ENCODE data around the gene G6PD. TPM values are rescaled to one million over a fixed set of nuclear protein-coding genes. Genes with fewer than 3 reads are reported as not detected.
A peak's percentile ranks its signal among the peaks of the same experiment; 100 is the strongest.

The G6PD gene
- total and polyA plus RNA-seq, 10 of the 15 experiments (the other 5 are each of a cell fraction or from before 2014, with no cell fraction given): 1.6 to 62.5 (median 28.4) TPM

- ATAC-seq: no peak
- no peaks in the 10 kb centered on the region for H4K20me1 ChIP-seq (ENCODE audit: control insufficient read depth, insufficient read depth)
- BruUV-seq (replicated peaks): no TSS peak
- ChIA-PET POLR2A (no interaction called here), CTCF (interaction anchor here (0.7 kb wide), 1 partner anchor 535 kb away, joined by 3 read pairs; no protein-coding TSS in a partner anchor), RAD21 (ENCODE audit: unreplicated experiment) (no interaction called here), SMC1A (ENCODE audit: uncharacterized antibody, unreplicated experiment) (no interaction called here)
- H3K36me3 ChIP-seq (ENCODE audit: control insufficient read depth in 2 of 2, insufficient read depth in 2 of 2, low read length in 1 of 2): peaks cover 0 to 2% of the 10 kb centered on the region in 2 experiments; a peak in 2 of 4 replicates
- H3K79me2 ChIP-seq (ENCODE audit: control insufficient read depth, insufficient read depth, low read length): peaks cover 30% of the 10 kb centered on the region
- no peak overlapping the region for H3K4me3 ChIP-seq
- H3K9me3 ChIP-seq (replicated peaks; ENCODE audit: control insufficient read depth, insufficient read depth, low read length): no peaks in the 10 kb centered on the region; the same call in 2 of the 3 replicates
- no peak overlapping the region; the same call in 1 of the 2 replicates for H3K9ac ChIP-seq (ENCODE audit: control insufficient read depth, insufficient read depth, low read length)
- no peak overlapping the region for H2AFZ ChIP-seq (ENCODE audit: control insufficient read depth, low read depth, low read length)
- whole genome bisulfite sequencing (ENCODE audit: insufficient coverage, insufficient replicate concordance, low lambda C conversion rate, missing lambda C conversion rate): 57% methylated on average over 1 of the region's 1 CpG
- peak overlapping the region; percentile 7; the same call in 1 of the 2 replicates for H3K4me2 ChIP-seq (ENCODE audit: control insufficient read depth, insufficient read depth)
- intact Hi-C loops (cut with micrococcal nuclease; ENCODE audit: unreplicated experiment): no loop called here
- in situ Hi-C loops (cut with MboI): loop anchor here (10.0 to 25.0 kb wide), 2 partner anchors 285 to 412 kb away; partner anchors contain the start of genes OPN1LW and SMIM9
- TF ChIP-seq YY1 (IDR thresholded peaks at IDR 0.05; ENCODE audit: low read depth, low read length): no peak
- TF ChIP-seq MYC (IDR thresholded peaks at IDR 0.05; ENCODE audit: insufficient read depth, insufficient read length, insufficient replicate concordance, low read length, severe bottlenecking): no peak
- TF ChIP-seq TAF1 (IDR thresholded peaks at IDR 0.05; ENCODE audit: borderline replicate concordance, low read depth, low read length): no peak
- TF ChIP-seq PKNOX1 (IDR thresholded peaks at IDR 0.05): no peak
- TF ChIP-seq RB1 (IDR thresholded peaks at IDR 0.05; ENCODE audit: borderline replicate concordance): no peak
- no peak for TF ChIP-seq CHD1 (IDR thresholded peaks at IDR 0.05; ENCODE audit: low read depth, low read length)
- no peak for TF ChIP-seq CHD4 (IDR thresholded peaks at IDR 0.05)
- no peak for TF ChIP-seq JUNB (IDR thresholded peaks at IDR 0.05)
- TF ChIP-seq BCL11A (IDR thresholded peaks at IDR 0.05; ENCODE audit: low read depth, low read length): no peak
- TF ChIP-seq MYB (IDR thresholded peaks at IDR 0.05; ENCODE audit: borderline replicate concordance, low read depth, low read length): no peak
- TF ChIP-seq CEBPB (IDR thresholded peaks at IDR 0.05; ENCODE audit: borderline replicate concordance in 1 of 2, low read depth in 2 of 2, low read length in 2 of 2): no peak
- TF ChIP-seq WRNIP1 (IDR thresholded peaks at IDR 0.05; ENCODE audit: borderline replicate concordance, low read depth, low read length): no peak
- no peak for TF ChIP-seq E2F8 (IDR thresholded peaks at IDR 0.05; ENCODE audit: low read depth, partially characterized antibody)
- TF ChIP-seq NFYB (IDR thresholded peaks at IDR 0.05; ENCODE audit: insufficient read depth, low read depth, low read length): no peak
- no peak for TF ChIP-seq SUZ12 (IDR thresholded peaks at IDR 0.05; ENCODE audit: unreplicated experiment)
- TF ChIP-seq ZBTB33 (IDR thresholded peaks at IDR 0.05): no peak
- no peak for TF ChIP-seq MTA3 (IDR thresholded peaks at IDR 0.05; ENCODE audit: borderline replicate concordance, low read length)
- no peak for TF ChIP-seq JUND (IDR thresholded peaks at IDR 0.05; ENCODE audit: low read depth, low read length)
- no peak for TF ChIP-seq EGR1 (IDR thresholded peaks at IDR 0.05; ENCODE audit: borderline replicate concordance in 1 of 2, low read depth in 2 of 2, low read length in 2 of 2)
- 0 out of 2 replicates have a peak, but pooled peaks cover 3% of the 10 kb centered on the region for H3K4me1 ChIP-seq (ENCODE audit: control insufficient read depth, insufficient read depth, low read length)
- H3K27me3 ChIP-seq (replicated peaks in 1 of 2; ENCODE audit: control insufficient read depth in 2 of 2, insufficient read depth in 2 of 2, low read length in 1 of 2): no peaks in the 10 kb centered on the region
- H3K27ac ChIP-seq (ENCODE audit: control insufficient read depth, insufficient read depth): no peak overlapping the region; the same call in 1 of the 2 replicates
- FAIRE-seq: no peak
- no peak for DNase-seq (ENCODE audit: low read depth, low spot score)
Observed at GRCh38 chrX:154549766-154550165, 3.1 kb upstream of the G6PD start.
